HL-60 (cell line): ENCODE measurements around the gene IL9.

ENCODE experiments used
- DNase-seq, 2 experiments: peaks; one replicate each; pipeline ENCODE4 v3.0.0-alpha.2; 2010 to 2020; ENCODE audit warnings: low read depth in 1 of 2, low spot score in 1 of 2
- H3K27ac ChIP-seq: fragments of 250-450 bp; sonication (Bioruptor Pico); replicated peaks from 2 replicates; pipeline ENCODE4 v1.5.1; 2020; ENCODE audit warnings: mild to moderate bottlenecking, moderate library complexity
- H3K27me3 ChIP-seq: fragments of 250-450 bp; sonication (Bioruptor Pico); 2 replicates; pipeline ENCODE4 v1.5.1; 2021; ENCODE audit warnings: mild to moderate bottlenecking, moderate library complexity; ENCODE audit not compliant: insufficient read depth, poor library complexity, severe bottlenecking
- H3K4me3 ChIP-seq: replicated peaks from 2 replicates; pipeline ENCODE4 v1.5.1; 2011; ENCODE audit warnings: mild to moderate bottlenecking, control low read depth, low read length; ENCODE audit not compliant: insufficient read depth
- GABPA ChIP-seq: IDR thresholded peaks from 2 replicates; pipeline ENCODE4 v1.6.1; 2012; ENCODE audit warnings: low read depth
- POLR2AphosphoS5 ChIP-seq: IDR thresholded peaks from 2 replicates; pipeline ENCODE4 v1.6.1; 2012; ENCODE audit warnings: low read depth
- SPI1 ChIP-seq: IDR thresholded peaks from 2 replicates; pipeline ENCODE4 v1.6.1; 2012; ENCODE audit warnings: low read depth, mild to moderate bottlenecking, borderline replicate concordance
- TF ChIP-seq, protein P1 (sequence below): IDR thresholded peaks from 2 replicates; pipeline ENCODE4 v1.6.1; 2012; ENCODE audit warnings: low read depth; ENCODE audit not compliant: insufficient replicate concordance
- TF ChIP-seq, protein P2 (sequence below): IDR thresholded peaks from one replicate; pipeline ENCODE4 v1.5.1; 2011; ENCODE audit warnings: low read length, control low read depth, inconsistent platforms; ENCODE audit not compliant: insufficient read depth

The IL9 gene

DNA sequence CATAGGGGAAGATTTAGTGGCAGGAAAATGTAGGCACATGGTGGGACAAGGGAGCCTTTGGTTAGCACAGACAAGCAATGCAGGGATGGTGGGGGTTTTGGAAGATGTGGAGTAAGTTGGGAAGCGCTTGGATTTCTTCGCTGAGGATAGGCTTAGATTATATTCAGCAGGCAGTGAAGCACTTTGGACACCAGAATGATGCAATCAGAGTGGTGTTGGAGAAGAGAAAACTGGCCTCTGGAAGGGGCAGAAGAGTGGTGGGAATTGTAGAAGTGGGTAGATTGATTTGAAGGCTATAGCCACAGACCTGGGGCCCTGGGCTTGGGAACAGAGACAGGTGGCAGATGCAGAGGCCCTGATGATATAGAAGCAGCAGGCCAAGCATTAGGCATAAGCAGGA, 32.9 kb downstream of the IL9 start:
- TF ChIP-seq, protein P1, sequence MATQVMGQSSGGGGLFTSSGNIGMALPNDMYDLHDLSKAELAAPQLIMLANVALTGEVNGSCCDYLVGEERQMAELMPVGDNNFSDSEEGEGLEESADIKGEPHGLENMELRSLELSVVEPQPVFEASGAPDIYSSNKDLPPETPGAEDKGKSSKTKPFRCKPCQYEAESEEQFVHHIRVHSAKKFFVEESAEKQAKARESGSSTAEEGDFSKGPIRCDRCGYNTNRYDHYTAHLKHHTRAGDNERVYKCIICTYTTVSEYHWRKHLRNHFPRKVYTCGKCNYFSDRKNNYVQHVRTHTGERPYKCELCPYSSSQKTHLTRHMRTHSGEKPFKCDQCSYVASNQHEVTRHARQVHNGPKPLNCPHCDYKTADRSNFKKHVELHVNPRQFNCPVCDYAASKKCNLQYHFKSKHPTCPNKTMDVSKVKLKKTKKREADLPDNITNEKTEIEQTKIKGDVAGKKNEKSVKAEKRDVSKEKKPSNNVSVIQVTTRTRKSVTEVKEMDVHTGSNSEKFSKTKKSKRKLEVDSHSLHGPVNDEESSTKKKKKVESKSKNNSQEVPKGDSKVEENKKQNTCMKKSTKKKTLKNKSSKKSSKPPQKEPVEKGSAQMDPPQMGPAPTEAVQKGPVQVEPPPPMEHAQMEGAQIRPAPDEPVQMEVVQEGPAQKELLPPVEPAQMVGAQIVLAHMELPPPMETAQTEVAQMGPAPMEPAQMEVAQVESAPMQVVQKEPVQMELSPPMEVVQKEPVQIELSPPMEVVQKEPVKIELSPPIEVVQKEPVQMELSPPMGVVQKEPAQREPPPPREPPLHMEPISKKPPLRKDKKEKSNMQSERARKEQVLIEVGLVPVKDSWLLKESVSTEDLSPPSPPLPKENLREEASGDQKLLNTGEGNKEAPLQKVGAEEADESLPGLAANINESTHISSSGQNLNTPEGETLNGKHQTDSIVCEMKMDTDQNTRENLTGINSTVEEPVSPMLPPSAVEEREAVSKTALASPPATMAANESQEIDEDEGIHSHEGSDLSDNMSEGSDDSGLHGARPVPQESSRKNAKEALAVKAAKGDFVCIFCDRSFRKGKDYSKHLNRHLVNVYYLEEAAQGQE: no peak
- TF ChIP-seq POLR2AphosphoS5 (no peak), SPI1 (no peak), GABPA (no peak)
- TF ChIP-seq, protein P2, sequence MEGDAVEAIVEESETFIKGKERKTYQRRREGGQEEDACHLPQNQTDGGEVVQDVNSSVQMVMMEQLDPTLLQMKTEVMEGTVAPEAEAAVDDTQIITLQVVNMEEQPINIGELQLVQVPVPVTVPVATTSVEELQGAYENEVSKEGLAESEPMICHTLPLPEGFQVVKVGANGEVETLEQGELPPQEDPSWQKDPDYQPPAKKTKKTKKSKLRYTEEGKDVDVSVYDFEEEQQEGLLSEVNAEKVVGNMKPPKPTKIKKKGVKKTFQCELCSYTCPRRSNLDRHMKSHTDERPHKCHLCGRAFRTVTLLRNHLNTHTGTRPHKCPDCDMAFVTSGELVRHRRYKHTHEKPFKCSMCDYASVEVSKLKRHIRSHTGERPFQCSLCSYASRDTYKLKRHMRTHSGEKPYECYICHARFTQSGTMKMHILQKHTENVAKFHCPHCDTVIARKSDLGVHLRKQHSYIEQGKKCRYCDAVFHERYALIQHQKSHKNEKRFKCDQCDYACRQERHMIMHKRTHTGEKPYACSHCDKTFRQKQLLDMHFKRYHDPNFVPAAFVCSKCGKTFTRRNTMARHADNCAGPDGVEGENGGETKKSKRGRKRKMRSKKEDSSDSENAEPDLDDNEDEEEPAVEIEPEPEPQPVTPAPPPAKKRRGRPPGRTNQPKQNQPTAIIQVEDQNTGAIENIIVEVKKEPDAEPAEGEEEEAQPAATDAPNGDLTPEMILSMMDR: no peak
- H3K27ac ChIP-seq: no peak overlapping the region
- no peak for DNase-seq

DNA sequence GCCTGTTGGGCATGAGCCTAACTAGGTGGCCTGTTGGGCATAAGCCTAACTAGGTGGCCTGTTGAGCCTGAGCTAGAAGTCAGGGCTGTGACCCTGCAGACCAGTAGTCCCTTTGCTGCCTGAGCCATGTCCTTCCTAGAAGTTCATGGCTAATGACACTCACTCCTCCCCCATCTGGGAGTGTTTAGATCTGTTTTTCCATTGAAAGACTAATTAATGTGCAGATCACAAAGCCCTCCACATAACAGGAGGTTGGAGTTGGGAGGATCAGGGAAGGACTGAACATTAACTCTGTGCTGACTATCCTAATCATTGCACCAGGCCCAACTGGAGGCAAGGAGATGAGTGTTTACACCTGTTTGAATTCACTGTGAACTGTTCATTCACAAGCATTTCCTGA, 33.6 kb downstream of the IL9 start:
- DNase-seq: no peak
- no peak for TF ChIP-seq SPI1
- TF ChIP-seq, protein P1: no peak
- TF ChIP-seq POLR2AphosphoS5: no peak
- no peak for TF ChIP-seq GABPA
- TF ChIP-seq, protein P2: no peak
- H3K4me3 ChIP-seq: no peak overlapping the region
- no peak overlapping the region for H3K27ac ChIP-seq
- no peaks in the 10 kb centered on the region for H3K27me3 ChIP-seq

More for the DNA sequence above, 32.9 kb downstream of the IL9 start:
- Histone ChIP-seq H3K4me3 (no peak overlapping the region), H3K27me3 (no peaks in the 10 kb centered on the region)

DNA sequence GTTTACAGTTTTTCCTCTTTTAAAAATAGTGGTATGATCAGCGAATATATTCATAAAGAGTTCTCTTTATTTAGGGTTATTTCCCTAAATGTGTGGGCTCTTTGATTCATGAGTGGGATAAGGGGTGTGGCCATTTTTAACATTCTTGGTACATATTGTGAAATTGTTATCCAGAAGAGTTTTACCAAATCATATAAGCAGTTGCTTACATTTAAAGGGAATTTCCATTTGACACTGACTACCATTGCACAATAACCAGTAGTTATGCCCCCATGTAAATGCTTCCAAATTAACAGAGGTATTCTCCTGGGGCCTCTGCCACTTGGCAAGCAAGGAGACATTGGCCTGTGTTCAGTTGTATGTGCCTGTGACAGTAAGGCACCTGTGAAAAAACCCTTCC, 34.0 kb downstream of the IL9 start:
- TF ChIP-seq, protein P2: no peak
- TF ChIP-seq, protein P1: no peak
- TF ChIP-seq POLR2AphosphoS5 (no peak), GABPA (no peak), SPI1 (no peak)
- Histone ChIP-seq H3K4me3 (no peak overlapping the region), H3K27ac (no peak overlapping the region), H3K27me3 (no peaks in the 10 kb centered on the region)
- no peak for DNase-seq
